ENCODE results near the gene MCU.
"Not testable (repeated sequence)": the region's sequence is repeated elsewhere in the genome, so short reads cannot be mapped to it uniquely, and the experiment has no call there.

The MCU gene

GRCh38 chr10:72691863-72692743 lies at the start of gene MCU:
Gene MCU (plus strand): TSS chr10:72692143. CDS start chr10:72692152, 9 bp downstream.
- peak; percentile 92 to 94 for DNase-seq

GRCh38 chr10:72642318-72642717 lies 49.6 kb upstream of the MCU start:
- DNase-seq: no peak

GRCh38 chr10:72645263-72645858 lies 46.6 kb upstream of the MCU start:
- DNase-seq: no peak

- DNase-seq: not testable (repeated sequence)
Observed at GRCh38 chr10:72646971-72647370, 45.0 kb upstream of the MCU start.

- no peak for DNase-seq
Observed at GRCh38 chr10:72648301-72648700, 43.6 kb upstream of the MCU start.

- no peak for DNase-seq
Observed at GRCh38 chr10:72649291-72649690, 42.7 kb upstream of the MCU start.

- DNase-seq: no peak
Observed at GRCh38 chr10:72653383-72654096, 38.4 kb upstream of the MCU start.

GRCh38 chr10:72654720-72655119 lies 37.2 kb upstream of the MCU start:
- no peak for DNase-seq

GRCh38 chr10:72658696-72659400 lies 33.1 kb upstream of the MCU start:
- no peak for DNase-seq

GRCh38 chr10:72659694-72660093 lies 32.2 kb upstream of the MCU start:
- DNase-seq: no peak

- DNase-seq: no peak
Observed at GRCh38 chr10:72660220-72660619, 31.7 kb upstream of the MCU start.

- DNase-seq: no peak
Observed at GRCh38 chr10:72661431-72661830, 30.5 kb upstream of the MCU start.

- DNase-seq: no peak
Observed at GRCh38 chr10:72663971-72664370, 28.0 kb upstream of the MCU start.

GRCh38 chr10:72665925-72666324 lies 26.0 kb upstream of the MCU start:
- no peak for DNase-seq

- DNase-seq: no peak
Observed at GRCh38 chr10:72667207-72667864, 24.6 kb upstream of the MCU start.

GRCh38 chr10:72673280-72673679 lies 18.7 kb upstream of the MCU start:
- DNase-seq: no peak

- not testable (repeated sequence) for DNase-seq
Observed at GRCh38 chr10:72674174-72674573, 17.8 kb upstream of the MCU start.

- DNase-seq: no peak
Observed at GRCh38 chr10:72679838-72680241, 12.1 kb upstream of the MCU start.

GRCh38 chr10:72682638-72683037 lies 9.3 kb upstream of the MCU start:
- DNase-seq: no peak

- no peak for DNase-seq
Observed at GRCh38 chr10:72685264-72685921, 6.5 kb upstream of the MCU start.

GRCh38 chr10:72686430-72686829 lies 5.5 kb upstream of the MCU start:
- not testable (repeated sequence) for DNase-seq

- DNase-seq: no peak
Observed at GRCh38 chr10:72687035-72687434, 4.9 kb upstream of the MCU start.

Measured in CD4-positive, alpha-beta T cell treated with Interleukin-4 for 1 hour (primary cell).